Astrocyte of the spinal cord (primary cell): ENCODE measurements around the gene HOXB3.
"Not testable (repeated sequence)": the region's sequence is repeated elsewhere in the genome, so short reads cannot be mapped to it uniquely, and the experiment has no call there.

Experiments
- DNase-seq: peaks from one replicate; pipeline ENCODE4 v3.0.0; 2011; ENCODE audit warnings: low read depth, low spot score
- H3K4me3 ChIP-seq: 2 replicates; pipeline ENCODE4 v1.5.1; 2011; ENCODE audit warnings: low read depth, mild to moderate bottlenecking, low read length, moderate library complexity
- in situ Hi-C: cut with HindIII; loops from 2 replicates; pipeline ENCODE4 v1.10.0; 2017; ENCODE audit warnings: low sequenced_read_pairs
- TF ChIP-seq, protein P1 (sequence below): IDR thresholded peaks from 2 replicates; pipeline ENCODE4 v1.5.1; 2012; ENCODE audit warnings: low read depth, mild to moderate bottlenecking, low read length, inconsistent platforms

Gene HOXB3

DNA sequence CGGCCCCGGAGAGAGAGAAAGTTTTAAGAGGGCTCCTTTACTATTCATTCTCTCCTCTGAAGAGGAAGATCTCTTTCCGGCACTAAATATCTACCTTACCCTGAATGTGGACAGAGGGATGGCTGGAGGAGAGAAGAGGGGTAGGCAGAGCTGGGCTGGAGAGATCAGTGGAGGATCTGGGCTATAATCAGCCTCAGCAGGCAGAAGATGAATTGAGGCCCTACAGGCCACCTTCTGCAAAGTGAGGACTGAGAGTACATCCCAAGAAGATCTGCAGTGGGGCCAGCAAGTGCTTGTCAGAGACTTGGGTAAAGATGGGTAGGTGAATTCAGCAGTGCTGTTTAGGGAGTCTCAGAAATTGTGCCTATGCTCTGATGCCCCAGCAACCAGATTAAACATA, 52.7 kb downstream of the HOXB3 start:
- in situ Hi-C loops, result no loop called here
- no peak for DNase-seq
- H3K4me3 ChIP-seq, result no peak overlapping the region
- TF ChIP-seq, protein P1, sequence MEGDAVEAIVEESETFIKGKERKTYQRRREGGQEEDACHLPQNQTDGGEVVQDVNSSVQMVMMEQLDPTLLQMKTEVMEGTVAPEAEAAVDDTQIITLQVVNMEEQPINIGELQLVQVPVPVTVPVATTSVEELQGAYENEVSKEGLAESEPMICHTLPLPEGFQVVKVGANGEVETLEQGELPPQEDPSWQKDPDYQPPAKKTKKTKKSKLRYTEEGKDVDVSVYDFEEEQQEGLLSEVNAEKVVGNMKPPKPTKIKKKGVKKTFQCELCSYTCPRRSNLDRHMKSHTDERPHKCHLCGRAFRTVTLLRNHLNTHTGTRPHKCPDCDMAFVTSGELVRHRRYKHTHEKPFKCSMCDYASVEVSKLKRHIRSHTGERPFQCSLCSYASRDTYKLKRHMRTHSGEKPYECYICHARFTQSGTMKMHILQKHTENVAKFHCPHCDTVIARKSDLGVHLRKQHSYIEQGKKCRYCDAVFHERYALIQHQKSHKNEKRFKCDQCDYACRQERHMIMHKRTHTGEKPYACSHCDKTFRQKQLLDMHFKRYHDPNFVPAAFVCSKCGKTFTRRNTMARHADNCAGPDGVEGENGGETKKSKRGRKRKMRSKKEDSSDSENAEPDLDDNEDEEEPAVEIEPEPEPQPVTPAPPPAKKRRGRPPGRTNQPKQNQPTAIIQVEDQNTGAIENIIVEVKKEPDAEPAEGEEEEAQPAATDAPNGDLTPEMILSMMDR, result no peak

DNA sequence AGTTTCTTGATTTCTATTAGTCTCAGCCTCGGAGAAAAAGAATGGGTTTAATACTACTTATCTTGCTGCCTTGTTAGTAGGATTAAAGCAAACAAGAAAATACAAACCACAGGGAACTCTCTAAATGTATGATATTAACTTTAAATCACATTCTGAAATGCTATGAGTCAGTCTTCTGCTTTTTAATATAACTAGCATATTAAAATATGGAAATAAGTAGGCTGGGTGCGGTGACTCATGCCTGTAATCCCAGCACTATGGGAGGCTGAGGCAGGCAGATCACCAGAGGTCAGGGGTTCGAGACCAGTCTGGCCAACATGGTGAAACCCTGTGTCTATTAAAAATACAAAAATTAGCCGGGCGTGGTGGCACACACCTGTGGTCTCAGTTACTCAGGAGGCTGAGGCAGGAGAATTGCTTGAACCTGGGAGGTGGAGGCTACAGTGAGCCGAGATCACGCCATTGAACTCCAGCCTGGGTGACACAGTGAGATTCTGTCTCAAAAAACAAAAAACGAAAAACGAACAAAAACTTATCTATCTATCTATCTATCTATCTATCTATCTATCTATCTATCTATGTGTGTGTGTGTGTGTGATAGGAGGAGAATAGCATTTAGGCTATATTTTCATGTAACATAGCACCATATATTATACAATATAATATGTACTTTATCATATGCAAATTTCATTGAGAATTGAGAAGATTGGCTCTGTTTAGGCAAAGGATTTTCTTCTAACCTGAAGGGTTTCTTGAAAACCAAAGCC, 54.1 kb downstream of the HOXB3 start:
- DNase-seq, H3K4me3 ChIP-seq, in situ Hi-C loops: not testable (repeated sequence)

DNA sequence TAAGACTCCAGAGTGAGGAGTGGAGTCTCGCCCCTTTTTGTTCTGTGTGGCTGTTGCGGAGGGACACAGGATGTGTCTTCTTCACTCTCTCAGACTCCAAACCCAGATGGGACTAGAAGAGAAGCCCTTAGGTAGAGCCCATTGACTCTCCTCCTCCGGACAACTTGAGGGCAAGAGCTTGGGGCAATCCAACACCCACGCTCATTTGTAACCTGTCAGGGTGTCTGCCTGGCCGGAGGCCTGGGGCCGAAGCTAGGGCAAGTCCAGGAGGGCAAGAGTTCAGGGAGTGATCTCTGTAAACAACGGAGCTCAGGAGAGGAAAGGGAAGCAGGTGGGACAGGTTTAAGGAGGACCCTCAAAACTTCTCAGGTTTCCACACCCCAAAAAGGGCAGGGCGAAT, 57.8 kb downstream of the HOXB3 start:
- in situ Hi-C loops, result no loop called here
- TF ChIP-seq, protein P1, result no peak
- DNase-seq, result no peak
- H3K4me3 ChIP-seq, result no peak overlapping the region

DNA sequence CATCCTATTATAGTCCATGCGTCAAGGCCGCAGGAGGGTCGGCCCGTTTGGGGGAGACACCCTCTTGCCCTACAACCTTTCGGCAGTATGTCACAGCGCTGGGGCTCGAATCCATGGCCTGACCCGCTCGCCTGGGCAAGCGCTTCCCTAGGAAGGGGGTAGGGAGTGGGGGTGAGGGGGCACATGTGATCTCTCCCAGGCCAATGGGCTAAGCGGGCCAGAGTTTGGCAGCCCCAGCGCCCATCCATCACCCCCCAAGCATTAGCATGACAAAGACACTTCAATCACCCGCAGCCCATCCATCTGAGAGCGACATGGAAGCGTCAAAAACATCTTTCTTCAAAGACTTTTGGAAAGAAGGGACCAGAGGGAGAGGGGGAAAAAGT, 59.2 kb downstream of the HOXB3 start, which contains the start of gene HOXB1:
Gene HOXB1, minus strand, starts transcription at position 125 of the 386 bp plus-strand sequence. Its CDS starts 107 bp downstream, at position 18.
- in situ Hi-C loops, result no loop called here
- TF ChIP-seq, protein P1, result no peak
- H3K4me3 ChIP-seq, result no peak within 1 kb of the TSS
- DNase-seq, result no peak

DNA sequence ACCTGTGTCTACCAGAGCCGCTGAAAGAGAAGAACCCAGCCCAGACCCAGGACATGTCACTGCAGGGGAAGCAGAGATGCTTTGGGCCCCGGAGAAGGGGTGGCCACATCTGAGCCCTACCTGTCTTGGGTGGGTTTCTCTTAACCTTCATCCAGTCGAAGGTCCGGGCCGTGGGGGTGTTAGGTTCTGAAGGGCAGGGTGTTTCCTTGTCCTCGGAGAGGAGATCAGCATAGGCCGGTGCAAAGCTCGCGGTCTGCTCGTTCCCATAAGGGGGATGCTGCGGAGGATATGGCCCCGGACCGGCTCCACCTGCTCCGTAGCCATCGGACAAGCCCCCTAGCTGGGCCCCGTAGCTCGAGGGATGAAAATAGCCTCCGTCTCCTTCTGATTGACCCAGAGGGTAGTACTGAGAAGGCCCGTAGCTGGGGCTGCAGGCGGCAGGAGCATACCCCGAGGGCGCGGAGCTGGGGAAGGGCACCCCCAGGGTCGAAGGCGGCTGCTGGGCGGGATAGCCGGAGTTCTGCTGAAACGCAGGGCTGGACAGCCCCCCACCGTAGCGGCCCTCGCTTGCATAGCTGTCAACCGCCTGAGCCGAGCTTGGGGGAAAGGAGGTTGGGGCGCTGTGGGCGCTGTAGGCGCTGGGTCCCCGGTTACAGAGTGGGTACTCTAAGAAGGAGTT, 59.7 kb downstream of the HOXB3 start:
- H3K4me3 ChIP-seq, result no peak overlapping the region
- in situ Hi-C loops, result no loop called here
- DNase-seq, result no peak

DNA sequence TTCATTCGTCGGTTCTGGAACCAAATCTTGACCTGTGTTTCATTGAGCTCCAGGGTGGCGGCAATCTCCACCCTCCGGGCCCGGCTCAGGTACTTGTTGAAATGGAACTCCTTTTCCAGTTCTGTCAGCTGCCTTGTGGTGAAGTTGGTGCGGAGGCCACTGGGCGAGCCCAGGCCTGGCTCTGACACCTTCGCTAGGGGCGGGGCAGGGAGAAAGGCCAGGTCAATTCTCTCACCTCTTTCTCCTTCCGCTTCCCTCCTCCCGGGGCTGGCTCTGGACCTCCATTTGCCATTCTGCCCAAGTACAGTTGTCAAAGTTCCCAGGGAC, 60.4 kb downstream of the HOXB3 start:
- DNase-seq, result no peak
- no peak overlapping the region for H3K4me3 ChIP-seq
- in situ Hi-C loops, result no loop called here
- TF ChIP-seq, protein P1, result no peak

More for the DNA sequence above, 59.7 kb downstream of the HOXB3 start:
- TF ChIP-seq, protein P1, result no peak
